H9 (cell line): ENCODE results near the gene OR2AE1. TPM values are rescaled to one million over a fixed set of nuclear protein-coding genes. Genes with fewer than 3 reads are reported as not detected.

Experiments
- DNase-seq: peaks from one replicate; pipeline ENCODE4 v3.0.0-alpha.2; 2017
- H2AFZ ChIP-seq: one replicate; pipeline ENCODE4 v1.6.1; 2013; ENCODE audit warnings: mild to moderate bottlenecking, low read length, control low read depth, moderate library complexity
- H2AK5ac ChIP-seq: 2 replicates; pipeline ENCODE4 v1.6.1; 2013; ENCODE audit warnings: low read length, control low read depth, mixed read lengths; ENCODE audit not compliant: insufficient read length
- H2BK120ac ChIP-seq: one replicate; pipeline ENCODE4 v1.6.1; 2013; ENCODE audit warnings: low read depth, mild to moderate bottlenecking, low read length, control low read depth, inconsistent platforms; ENCODE audit not compliant: poor library complexity, severe bottlenecking
- H2BK12ac ChIP-seq: 2 replicates; pipeline ENCODE4 v1.6.1; 2013; ENCODE audit warnings: low read length, control low read depth, mixed read lengths, low read depth; ENCODE audit not compliant: insufficient read length
- H2BK15ac ChIP-seq: 2 replicates; pipeline ENCODE4 v1.6.1; 2013; ENCODE audit warnings: low read depth, low read length, control low read depth
- H2BK20ac ChIP-seq: one replicate; pipeline ENCODE4 v1.6.1; 2013; ENCODE audit warnings: low read depth, mild to moderate bottlenecking, low read length, control low read depth, inconsistent platforms; ENCODE audit not compliant: poor library complexity, severe bottlenecking
- H2BK5ac ChIP-seq: 2 replicates; pipeline ENCODE4 v1.6.1; 2013; ENCODE audit warnings: low read length, control low read depth, mixed read lengths; ENCODE audit not compliant: insufficient read length
- H3K14ac ChIP-seq: 2 replicates; pipeline ENCODE4 v1.6.1; 2013; ENCODE audit warnings: low read length, control low read depth; ENCODE audit not compliant: insufficient read depth
- H3K18ac ChIP-seq: 2 replicates; pipeline ENCODE4 v1.6.1; 2013; ENCODE audit warnings: low read depth, mild to moderate bottlenecking, mixed read lengths, low read length, control low read depth; ENCODE audit not compliant: insufficient read length
- H3K23ac ChIP-seq: 2 replicates; pipeline ENCODE4 v1.6.1; 2013; ENCODE audit warnings: low read length, control low read depth, mixed read lengths, low read depth; ENCODE audit not compliant: insufficient read length
- H3K23me2 ChIP-seq: 2 replicates; pipeline ENCODE4 v1.6.1; 2013; ENCODE audit warnings: low read depth, mild to moderate bottlenecking, mixed read lengths, low read length, control low read depth; ENCODE audit not compliant: insufficient read length, poor library complexity, severe bottlenecking
- H3K27ac ChIP-seq: 2 replicates; pipeline ENCODE4 v1.5.1; 2013; ENCODE audit warnings: low read length, control low read depth, mixed read lengths, low read depth; ENCODE audit not compliant: insufficient read length
- H3K27me3 ChIP-seq: 2 replicates; pipeline ENCODE4 v1.6.1; 2013; ENCODE audit warnings: low read length, control low read depth, inconsistent platforms; ENCODE audit not compliant: insufficient read depth
- H3K4ac ChIP-seq: 2 replicates; pipeline ENCODE4 v1.6.1; 2013; ENCODE audit warnings: low read depth, mild to moderate bottlenecking, control low read depth, inconsistent platforms, low read length, moderate library complexity
- H3K4me1 ChIP-seq: 2 replicates; pipeline ENCODE4 v1.6.1; 2013; ENCODE audit warnings: low read length, control low read depth, inconsistent platforms; ENCODE audit not compliant: insufficient read depth
- H3K4me2 ChIP-seq: 2 replicates; pipeline ENCODE4 v1.6.1; 2013; ENCODE audit warnings: low read length, control low read depth, mixed read lengths; ENCODE audit not compliant: insufficient read length, insufficient read depth
- H3K56ac ChIP-seq: 2 replicates; pipeline ENCODE4 v1.6.1; 2013; ENCODE audit warnings: low read depth, mild to moderate bottlenecking, mixed read lengths, low read length, control low read depth; ENCODE audit not compliant: insufficient read length
- H3K79me1 ChIP-seq: 2 replicates; pipeline ENCODE4 v1.6.1; 2013; ENCODE audit warnings: low read depth, mild to moderate bottlenecking, moderate library complexity, low read length, control low read depth, inconsistent platforms; ENCODE audit not compliant: insufficient read depth, poor library complexity, severe bottlenecking
- H3K79me2 ChIP-seq: 2 replicates; pipeline ENCODE4 v1.6.1; 2013; ENCODE audit warnings: low read length, control low read depth, inconsistent platforms; ENCODE audit not compliant: insufficient read depth
- H3K9ac ChIP-seq: 2 replicates; pipeline ENCODE4 v1.6.1; 2013; ENCODE audit warnings: low read length, control low read depth, mixed read lengths; ENCODE audit not compliant: insufficient read length; ENCODE audit errors: extremely low read depth
- H3K9me3 ChIP-seq: one replicate; pipeline ENCODE4 v1.6.1; 2013; ENCODE audit warnings: low read depth, low read length, inconsistent platforms; ENCODE audit not compliant: control insufficient read depth
- H3T11ph ChIP-seq: one replicate; pipeline ENCODE4 v1.6.1; 2013; ENCODE audit warnings: mild to moderate bottlenecking, low read length, control low read depth, inconsistent platforms
- H4K20me1 ChIP-seq: one replicate; pipeline ENCODE4 v1.6.1; 2013; ENCODE audit not compliant: control insufficient read depth, insufficient read length, insufficient read depth
- H4K5ac ChIP-seq: 2 replicates; pipeline ENCODE4 v1.6.1; 2013; ENCODE audit warnings: low read depth, mild to moderate bottlenecking, mixed read lengths, low read length, control low read depth; ENCODE audit not compliant: insufficient read length
- H4K8ac ChIP-seq: replicated peaks from 2 replicates; pipeline ENCODE4 v1.6.1; 2013; ENCODE audit warnings: low read length, control low read depth, mixed read lengths, low read depth; ENCODE audit not compliant: insufficient read length
- H4K91ac ChIP-seq: 2 replicates; pipeline ENCODE4 v1.6.1; 2013; ENCODE audit warnings: low read depth, mild to moderate bottlenecking, moderate library complexity, mixed read lengths, low read length, control low read depth; ENCODE audit not compliant: insufficient read length
- H3K27ac Mint-ChIP-seq, 3 experiments: 2 replicates in 2 of 3; 3 replicates in 1 of 3; pipeline ENCODE4 v1.8.0; 2020 to 2021; ENCODE audit warnings: mixed read lengths in 3 of 3, mild to moderate bottlenecking in 1 of 3, moderate library complexity in 1 of 3
- H3K27me3 Mint-ChIP-seq: 2 replicates; pipeline ENCODE4 v1.8.0; 2021; ENCODE audit warnings: low read depth, mild to moderate bottlenecking, moderate library complexity, mixed read lengths
- H3K36me3 Mint-ChIP-seq, 3 experiments: 2 replicates in 2 of 3; 3 replicates in 1 of 3; pipeline ENCODE4 v1.8.0; 2020 to 2021; ENCODE audit warnings: low read depth in 3 of 3, mixed read lengths in 3 of 3; ENCODE audit not compliant: insufficient read depth in 1 of 3
- H3K4me1 Mint-ChIP-seq, 2 experiments: 2 replicates each; pipeline ENCODE4 v1.8.0; 2020; ENCODE audit warnings: mixed read lengths in 2 of 2
- H3K4me3 Mint-ChIP-seq, 2 experiments: 2 replicates in 1 of 2; 3 replicates in 1 of 2; pipeline ENCODE4 v1.8.0; 2020 to 2021; ENCODE audit warnings: mild to moderate bottlenecking in 2 of 2, mixed read lengths in 2 of 2, moderate library complexity in 1 of 2
- H3K9me3 Mint-ChIP-seq, 2 experiments: 2 replicates in 1 of 2; 3 replicates in 1 of 2; pipeline ENCODE4 v1.8.0; 2020; ENCODE audit warnings: mild to moderate bottlenecking in 2 of 2, mixed read lengths in 2 of 2, moderate library complexity in 1 of 2
- CTCF ChIP-seq: fragments of 200-600 bp; sonication (generic); conservative IDR thresholded peaks from 3 replicates; pipeline ENCODE4 v1.8.0; 2021; ENCODE audit warnings: antibody characterized with exemption, mild to moderate bottlenecking
- WGBS: extraction: QIAGEN DNeasy Blood & Tissue Kit; methylation state at CpG from one replicate; pipeline ENCODE4 v1.1.7; 2013; ENCODE audit warnings: missing lambda C conversion rate, low lambda C conversion rate, mixed read lengths; ENCODE audit not compliant: insufficient read length; ENCODE audit errors: extremely low coverage; 5-methylcytosine and 5-hydroxymethylcytosine counted together
- total RNA-seq: library from RNA; stranded (reverse); gene quantifications from 2 replicates; pipeline ENCODE4 v1.2.1, GENCODE V29; 2021

The OR2AE1 gene
- total RNA-seq, 1 experiment from 2014 or later: not detected

GRCh38 chr7:99843808-99844207 lies 33.0 kb downstream of the OR2AE1 start:
- H2BK12ac ChIP-seq: no peak overlapping the region
- H3K4ac ChIP-seq: no peak overlapping the region
- H3K18ac ChIP-seq: no peak overlapping the region
- H3K56ac ChIP-seq: no peak overlapping the region
- H2AFZ ChIP-seq: no peak overlapping the region
- no peak overlapping the region for H3K23ac ChIP-seq
- no peaks in the 10 kb centered on the region for H3K9me3 ChIP-seq
- WGBS: no CpG with 5 or more reads among the region's 4 CpGs
- Mint-ChIP-seq H3K27me3 (no peaks in the 10 kb centered on the region; the same call in 1 of the 2 replicates), H3K4me3 (no peak overlapping the region), H3K36me3 (no peaks in the 10 kb centered on the region; a peak in 1 of 7 replicates), H3K4me1 (peaks cover 46 to 47% of the 10 kb centered on the region in 2 experiments), H3K27ac (peak overlapping the region in 1 of 3 experiments; percentile 84; a peak in 2 of 7 replicates), H3K9me3 (no peaks in the 10 kb centered on the region)
- H4K5ac ChIP-seq: no peak overlapping the region
- no peaks in the 10 kb centered on the region for H3K79me1 ChIP-seq
- H2BK20ac ChIP-seq: no peak overlapping the region
- no peak overlapping the region for H2AK5ac ChIP-seq
- no peak overlapping the region for H3K4me2 ChIP-seq
- no peak overlapping the region for H2BK5ac ChIP-seq
- H2BK15ac ChIP-seq: no peak overlapping the region
- DNase-seq: no peak
- no peak overlapping the region for H3T11ph ChIP-seq
- TF ChIP-seq CTCF: no peak
- no peaks in the 10 kb centered on the region for H3K23me2 ChIP-seq
- no peaks in the 10 kb centered on the region for H3K79me2 ChIP-seq
- no peaks in the 10 kb centered on the region for H3K27me3 ChIP-seq
- no peak overlapping the region for H3K9ac ChIP-seq
- H2BK120ac ChIP-seq: no peak overlapping the region
- peaks cover 15% of the 10 kb centered on the region; the same call in 1 of the 2 replicates for H3K4me1 ChIP-seq
- no peak overlapping the region for H3K14ac ChIP-seq
- no peak overlapping the region for H4K8ac ChIP-seq
- H4K20me1 ChIP-seq: no peaks in the 10 kb centered on the region
- H3K27ac ChIP-seq: no peak overlapping the region
- no peak overlapping the region for H4K91ac ChIP-seq
